ENCODE data around the gene NDUFS5.
"Not testable (repeated sequence)": the region's sequence is repeated elsewhere in the genome, so short reads cannot be mapped to it uniquely, and the experiment has no call there.

Gene NDUFS5

DNA sequence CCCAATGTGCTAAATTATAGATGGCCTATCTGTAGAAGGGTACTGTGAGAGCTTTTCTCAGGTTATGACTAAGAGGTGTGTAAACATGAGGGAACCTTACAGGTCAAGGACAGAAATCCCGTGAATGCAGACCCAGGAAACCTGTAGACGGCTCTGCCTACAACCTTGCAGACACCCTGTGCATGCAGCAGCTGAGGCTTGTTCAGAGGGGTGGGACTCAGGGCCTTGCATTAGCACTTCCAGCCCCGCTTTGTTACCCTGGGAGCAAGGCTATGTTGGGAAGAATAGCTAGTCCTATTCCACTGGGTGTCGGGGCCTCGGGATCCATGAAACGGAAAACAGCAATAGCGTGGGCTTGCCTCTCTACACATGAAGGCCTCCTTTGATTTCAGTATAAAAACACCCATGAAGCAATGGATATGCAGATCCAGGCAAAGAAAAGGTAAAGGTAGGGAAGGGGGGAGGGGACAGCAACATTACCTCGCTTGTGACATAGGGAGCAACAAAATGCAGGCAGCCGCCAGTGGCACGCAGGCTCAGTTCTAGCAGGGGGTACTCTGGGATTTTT lies 9.5 kb upstream of the NDUFS5 start:
- DNase-seq = no peak

DNA sequence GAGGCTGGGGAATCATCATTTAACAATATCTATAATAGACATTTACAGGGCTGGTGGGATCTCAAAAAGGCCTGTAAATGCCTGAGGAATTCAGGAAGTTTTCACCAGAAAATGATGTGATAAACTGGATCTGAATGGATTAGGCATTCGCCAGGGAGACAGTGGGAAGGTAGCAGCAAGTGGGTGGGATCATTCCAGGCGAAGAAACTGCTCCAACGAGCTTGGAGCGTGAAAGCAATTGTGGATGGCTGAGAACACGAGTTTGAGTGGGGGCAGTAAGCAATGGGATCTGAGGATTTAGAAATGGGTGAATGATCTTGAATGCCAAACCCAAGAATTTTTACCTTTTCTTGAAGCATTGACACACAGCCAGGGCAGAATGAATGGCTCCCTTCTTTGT lies 8.9 kb upstream of the NDUFS5 start:
- DNase-seq = no peak

DNA sequence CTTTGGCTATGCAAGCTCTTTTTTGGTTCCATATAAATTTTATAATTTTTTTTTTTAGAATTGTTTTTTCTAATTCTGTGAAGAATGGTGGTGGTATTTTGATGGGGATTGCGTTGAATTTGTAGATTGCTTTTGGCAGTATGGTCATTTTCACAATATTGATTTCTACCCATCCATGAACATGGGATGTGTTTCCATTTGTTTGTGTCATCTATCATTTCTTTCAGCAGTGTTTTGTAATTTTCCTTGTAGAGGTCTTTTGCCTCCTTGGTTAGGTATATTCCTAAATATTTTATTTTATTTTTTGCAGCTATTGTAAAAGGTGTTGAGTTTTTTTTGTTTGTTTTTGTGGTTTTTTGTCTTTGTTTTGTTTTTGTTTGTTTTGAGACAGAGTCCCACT lies 5.7 kb upstream of the NDUFS5 start:
- not testable (repeated sequence) for DNase-seq

DNA sequence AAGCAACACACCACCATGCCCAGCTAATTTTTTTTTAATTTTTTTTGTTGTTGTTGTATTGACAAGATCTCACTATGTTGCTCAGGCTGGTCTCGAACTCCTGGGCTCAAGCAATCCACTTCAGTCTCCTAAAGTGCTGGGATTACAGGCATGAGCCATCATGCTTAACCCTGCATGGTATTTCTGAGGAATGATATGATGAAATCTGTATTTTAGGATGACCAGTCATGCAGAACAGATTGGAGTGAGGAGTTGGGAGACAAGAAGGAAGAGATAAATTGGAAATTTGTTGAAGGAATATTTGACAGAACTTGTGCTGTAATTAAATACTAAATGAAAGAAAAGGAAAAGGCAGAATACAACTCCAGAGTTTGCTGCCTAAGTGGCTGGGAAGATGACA lies 4.7 kb upstream of the NDUFS5 start:
- no peak for DNase-seq

DNA sequence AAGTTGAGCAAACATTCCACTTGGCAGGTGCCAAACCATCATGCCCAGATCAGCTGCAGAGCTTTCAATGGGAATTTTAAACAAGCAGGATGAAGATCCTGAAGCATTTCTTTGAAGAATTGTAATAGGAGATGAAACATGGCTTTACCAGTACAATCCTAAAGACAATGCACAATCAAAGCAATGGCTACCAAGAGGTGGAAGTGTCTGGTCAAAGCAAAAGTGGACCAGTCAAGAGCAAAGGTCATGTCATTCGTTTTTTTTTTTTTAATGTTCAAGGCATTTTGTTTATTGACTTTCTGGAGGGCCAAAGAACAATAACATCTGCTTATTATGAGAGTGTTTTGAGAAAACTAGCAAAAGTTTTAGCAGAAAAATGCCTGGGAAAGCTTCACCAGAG lies 3.0 kb upstream of the NDUFS5 start:
- DNase-seq = no peak

DNA sequence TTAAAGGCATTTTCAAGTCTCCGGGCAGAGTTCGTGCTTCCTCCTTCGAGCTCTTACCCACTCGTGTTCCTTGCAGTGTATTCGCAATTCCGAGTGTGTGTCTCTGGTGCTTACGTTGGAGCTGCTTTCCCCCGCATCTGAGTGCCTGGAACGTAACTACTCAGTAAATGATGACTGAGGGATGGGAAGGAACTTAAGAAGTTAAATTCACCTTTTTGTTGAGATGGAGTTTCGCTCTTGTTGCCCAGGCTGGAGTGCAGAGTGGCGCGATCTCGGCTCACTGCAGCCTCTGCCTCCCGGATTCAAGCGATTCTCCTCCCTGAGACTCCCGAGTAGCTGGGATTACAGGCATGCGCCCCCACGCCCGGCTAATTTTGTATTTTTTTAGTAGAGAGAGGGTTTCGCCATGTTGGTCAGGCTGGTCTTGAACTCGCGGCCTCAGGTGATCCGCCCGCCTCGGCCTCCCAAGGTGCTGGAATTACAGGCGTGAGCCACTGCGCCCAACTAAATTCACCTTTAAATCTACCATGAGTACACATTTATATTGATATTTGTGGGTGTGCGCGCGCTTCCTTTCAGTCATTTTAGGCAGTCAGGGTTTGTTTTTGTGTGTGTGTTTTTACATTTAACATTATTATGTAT lies 837 bp downstream of the NDUFS5 start:
- no peak for DNase-seq

DNA sequence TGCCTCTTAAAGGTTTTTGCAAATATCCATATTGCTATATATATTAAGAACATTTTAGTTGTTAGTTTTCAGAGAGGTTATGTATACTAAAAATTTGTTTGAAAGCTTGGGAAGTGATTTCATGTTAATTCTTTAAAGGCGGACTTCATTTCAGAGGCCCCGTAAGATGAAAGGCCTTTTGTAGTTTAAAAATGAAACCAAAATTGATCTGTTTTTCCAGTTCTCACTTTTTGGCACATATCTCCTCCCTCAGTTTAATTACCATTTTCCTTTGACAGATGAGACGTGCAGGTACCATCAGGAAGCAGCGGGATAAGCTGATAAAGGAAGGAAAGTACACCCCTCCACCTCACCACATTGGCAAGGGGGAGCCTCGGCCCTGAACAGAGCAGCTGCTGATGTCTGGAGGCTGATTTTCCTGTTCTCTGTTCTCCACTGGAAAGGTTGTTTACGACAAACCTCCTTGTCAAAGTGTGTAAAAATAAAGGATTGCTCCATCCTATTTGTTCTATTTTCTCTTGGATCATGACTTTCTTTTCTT lies 8.0 kb downstream of the NDUFS5 start:
- DNase-seq = peak in 1 of 5 donors; percentile 29

DNA sequence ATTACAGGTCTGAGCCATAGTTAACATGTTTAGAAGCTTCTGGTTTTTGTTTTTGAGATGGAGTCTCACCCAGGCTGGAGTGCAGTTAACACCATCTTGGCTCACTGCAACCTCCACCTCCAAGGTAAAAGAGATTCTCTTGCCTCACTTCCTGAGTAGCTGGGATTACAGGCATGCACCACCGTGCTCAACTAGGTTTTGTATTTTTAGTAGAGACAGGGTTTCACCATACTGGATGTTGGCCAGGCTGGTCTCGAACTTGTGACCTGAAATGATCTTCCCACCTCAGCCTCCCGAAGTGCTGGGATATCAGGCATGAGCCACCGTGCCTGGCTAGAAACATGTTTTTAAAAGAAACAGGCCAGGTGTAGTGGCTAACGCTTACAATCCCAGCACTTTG lies 10.5 kb downstream of the NDUFS5 start:
- no peak for DNase-seq

DNA sequence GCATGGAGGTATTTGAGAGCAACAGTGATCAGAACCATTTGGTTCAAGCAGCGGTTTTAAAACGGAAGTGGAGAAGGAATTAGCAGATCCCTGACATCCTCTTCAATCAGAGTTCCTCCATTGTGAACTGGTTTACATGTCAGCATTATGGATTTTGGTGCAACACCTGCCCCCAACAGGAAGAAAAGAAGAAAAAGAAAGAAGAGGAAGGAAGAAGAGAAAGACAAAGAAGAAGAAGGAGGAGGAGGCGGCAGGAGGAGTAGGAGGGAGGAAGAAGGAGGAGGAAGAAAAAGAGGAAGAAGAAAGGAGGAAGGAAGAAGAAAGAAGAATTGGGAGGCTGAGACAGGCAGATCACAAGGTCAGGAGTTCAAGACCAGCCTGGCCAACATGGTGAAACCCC lies 17.4 kb downstream of the NDUFS5 start:
- no peak for DNase-seq

DNA sequence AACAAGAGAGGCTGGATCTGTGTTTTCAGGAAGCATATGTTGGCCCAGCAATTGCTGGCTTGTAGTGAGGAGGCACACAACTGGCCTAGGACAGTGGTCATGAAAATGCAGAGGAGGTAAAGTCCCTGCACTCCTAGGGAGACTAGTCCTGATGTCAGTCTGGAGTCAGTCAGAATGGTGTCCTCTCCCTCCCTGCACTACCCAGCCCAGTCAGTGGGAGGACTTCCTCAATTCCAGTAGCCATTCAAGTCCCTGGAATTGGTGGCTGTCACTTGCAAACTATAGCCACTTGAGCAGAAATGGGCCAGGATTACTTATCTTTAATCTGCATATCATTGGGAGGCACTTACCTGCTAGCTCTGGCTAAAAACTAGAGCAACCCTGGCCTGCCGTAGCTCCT lies 18.6 kb downstream of the NDUFS5 start:
- DNase-seq = no peak

DNA sequence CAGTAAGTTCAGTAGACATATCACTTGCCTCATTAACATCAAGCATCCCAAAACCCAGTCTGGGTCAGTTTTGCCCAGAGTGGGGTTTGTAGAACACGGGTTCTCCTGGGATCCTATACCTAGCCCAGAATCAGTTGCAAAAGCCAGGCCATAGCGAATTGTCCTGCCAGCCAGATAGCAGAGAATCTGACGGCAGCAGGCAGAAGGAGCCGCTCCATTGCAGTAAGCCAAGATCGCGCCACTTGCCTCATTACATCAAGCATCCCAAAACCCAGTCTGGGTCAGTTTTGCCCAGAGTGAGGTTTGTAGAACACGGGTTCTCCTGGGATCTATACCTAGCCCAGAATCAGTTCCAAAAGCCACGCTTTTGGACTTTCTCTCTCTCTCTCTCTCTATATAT lies 19.1 kb downstream of the NDUFS5 start:
- no peak for DNase-seq

DNA sequence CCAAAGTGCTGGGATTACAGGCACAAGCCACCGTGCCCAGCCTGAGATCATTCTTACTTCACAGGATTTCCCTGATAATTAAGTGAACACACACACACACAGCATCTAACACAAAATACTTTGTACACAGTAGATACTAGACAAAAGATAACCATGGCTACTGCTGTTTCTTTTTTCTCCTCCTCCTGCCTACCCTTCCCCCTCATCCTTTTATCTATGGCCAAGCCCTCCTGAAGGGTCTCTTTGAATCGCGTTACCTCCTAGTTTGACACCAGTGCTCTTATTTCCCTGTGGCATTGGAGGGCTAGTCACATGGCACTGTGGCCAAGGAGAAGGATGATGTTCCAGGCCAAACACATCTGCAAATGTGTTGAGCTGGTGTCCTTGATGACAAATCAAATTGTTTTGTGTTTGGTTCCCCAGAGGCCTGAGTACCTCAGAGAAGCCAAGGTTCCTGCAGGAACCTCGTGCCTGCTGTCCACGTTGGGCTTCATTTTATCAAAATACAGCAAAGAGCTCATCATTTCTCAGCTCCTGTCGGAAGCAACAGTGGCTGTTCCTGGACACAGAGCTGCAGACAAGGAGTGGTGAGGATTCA lies 20.6 kb downstream of the NDUFS5 start:
- no peak for DNase-seq

DNA sequence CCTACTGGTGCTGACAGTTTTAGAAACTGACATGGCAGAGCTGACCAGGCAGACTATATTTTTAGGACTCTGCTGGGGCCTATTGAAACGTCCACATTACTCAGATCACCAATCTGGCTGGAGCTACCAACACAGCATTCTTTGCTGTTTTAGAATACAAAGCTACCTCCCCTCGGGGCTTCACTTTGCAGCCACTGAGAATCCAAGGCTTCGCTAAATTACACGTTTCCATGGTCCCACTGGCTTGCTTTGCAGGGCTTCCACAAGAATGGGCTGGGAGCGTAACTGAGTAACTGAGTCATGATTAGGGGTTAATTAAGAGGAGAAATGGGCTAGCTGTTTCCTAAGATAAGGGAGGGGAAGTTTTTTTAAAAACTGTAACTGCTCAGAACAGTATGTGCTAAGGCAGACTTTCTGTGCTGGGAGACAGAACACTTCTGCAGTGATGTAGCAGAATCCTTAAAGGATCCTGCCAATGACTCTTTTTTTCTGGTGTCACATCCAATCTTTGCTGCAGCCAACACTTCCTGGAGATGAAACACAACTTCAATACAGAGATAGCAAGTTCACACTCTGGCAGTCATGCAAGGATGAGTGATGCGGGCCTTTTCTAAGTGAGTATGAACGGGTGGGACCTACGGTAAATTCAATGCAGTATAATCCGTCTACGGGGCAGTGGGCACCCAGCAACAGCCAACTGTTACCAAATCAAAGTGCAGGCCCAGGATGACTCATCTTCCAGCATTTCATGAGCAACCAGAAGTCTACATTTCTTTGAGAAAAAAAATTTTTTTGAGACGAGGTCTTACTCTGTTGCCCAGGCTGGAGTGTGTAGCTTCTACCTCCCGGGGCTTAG lies 21.5 kb downstream of the NDUFS5 start:
- DNase-seq = peak in 1 of 5 donors; percentile 14

DNA sequence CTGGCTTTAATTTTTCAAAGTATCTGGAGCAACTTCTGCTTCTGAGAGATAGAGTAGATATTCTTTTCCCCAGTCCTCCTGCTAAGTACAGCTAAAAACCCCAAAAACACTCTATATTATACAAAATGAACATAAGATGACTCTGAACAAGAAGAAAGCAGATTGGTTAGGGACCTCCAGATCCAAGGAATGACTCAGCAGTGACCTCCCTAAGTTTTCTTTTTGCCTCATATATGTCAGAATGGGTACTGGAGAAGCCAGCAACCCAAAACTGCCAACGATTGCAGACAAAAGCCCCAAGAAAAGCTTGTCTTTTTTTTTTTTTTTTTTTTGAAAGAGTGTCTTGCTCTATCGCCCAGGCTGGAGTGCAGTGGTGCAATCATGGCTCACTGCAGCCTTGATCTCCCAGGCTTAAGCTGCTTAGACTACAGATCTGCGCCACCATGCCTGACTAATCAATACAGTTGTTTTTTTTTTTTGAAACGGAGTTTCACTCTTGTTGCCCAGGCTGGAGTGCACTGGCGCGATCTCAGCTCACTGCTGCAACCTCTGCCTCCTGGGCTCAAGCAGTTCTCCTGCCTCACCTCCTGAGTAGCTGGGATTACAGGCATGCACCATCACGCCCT lies 22.7 kb downstream of the NDUFS5 start:
- no peak for DNase-seq

DNA sequence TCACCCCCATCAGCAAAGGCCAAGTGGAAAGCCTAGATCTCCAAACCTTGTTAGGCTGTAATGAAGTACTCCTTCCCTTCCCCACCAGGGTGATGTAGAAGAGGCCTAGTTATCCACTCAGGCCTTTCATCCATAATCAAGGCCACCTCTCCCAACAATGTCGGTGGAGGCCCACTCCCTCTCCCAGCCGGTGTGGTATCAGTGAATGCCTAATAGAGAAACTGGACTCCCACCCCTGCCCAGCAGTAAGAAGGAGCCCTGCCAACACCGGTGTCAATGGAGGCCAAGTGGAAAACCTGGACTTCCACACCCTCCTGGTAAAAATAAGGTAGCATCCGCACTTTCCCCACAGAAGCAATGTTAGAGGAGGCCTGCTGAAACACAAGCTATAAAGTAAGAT lies 23.9 kb downstream of the NDUFS5 start:
- DNase-seq = no peak

DNA sequence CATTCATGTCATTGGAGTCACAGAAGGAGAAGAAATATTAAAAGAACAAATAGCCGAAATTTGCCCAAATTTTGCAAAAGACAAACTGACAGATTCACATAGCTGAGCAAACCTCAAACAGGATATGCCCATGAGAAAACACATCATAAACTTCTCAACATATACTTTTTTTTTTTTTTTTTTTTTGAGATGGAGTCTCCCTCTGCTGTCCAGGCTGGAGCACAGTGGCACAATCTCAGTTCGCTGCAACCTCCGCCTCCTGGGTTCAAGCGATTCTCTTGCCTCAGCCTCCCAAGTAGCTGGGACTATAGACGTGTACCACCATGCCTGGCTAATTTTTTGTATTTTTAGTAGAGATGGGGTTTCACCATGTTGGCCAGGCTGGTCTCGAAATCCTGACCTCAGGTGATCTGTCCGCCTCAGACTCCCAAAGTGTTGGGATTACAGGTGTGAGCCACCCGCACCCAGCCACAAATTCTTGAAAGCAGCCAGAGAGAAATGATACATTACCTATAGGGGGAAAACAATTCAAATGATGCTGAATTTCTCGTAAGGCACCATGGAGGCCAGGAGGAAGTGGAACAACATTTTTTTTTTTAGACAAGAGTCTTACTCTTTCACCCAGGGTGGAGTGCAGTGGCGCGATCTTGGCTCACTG lies 25.2 kb downstream of the NDUFS5 start:
- not testable (repeated sequence) for DNase-seq

DNA sequence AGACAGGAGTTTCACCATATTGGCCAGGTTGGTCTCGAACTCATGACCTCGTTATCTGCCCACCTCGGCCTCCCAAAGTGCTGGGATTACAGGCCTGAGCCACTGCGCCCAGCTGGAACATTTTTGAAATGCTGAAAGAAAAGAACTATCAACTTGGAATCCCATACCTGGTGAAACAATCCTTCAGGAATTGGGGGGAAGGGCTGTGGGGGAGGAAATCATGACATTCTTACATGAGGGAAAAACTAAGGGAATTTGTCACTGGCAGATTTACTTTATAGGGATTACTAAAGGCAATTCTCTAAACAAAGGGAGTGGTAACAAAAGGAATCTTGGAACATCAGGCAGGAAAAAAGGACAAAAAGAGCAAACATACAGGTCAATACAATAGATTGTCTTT lies 25.8 kb downstream of the NDUFS5 start:
- DNase-seq = no peak

DNA sequence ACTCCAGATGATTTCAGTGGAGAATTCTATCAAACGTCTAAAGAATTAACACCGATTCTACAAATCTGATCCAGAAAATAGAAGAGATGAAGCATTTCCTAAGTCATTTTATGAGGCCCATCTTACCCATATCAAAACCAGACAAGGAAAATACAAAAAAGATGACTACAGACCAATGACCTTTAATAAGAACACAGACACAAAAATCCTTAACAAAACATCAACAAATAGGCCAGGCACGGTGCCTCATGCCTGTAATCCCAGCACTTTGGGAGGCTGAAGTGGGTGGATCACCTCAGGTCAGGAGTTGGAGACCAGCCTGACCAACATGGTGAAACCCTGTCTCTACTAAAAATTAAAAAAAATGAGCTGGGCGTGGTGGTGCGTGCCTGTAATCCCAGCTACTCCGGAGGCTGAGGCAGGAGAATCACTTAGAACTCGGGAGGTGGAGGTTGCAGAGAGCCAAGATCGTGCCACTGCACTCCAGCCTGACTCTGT lies 29.1 kb downstream of the NDUFS5 start:
- not testable (repeated sequence) for DNase-seq

DNA sequence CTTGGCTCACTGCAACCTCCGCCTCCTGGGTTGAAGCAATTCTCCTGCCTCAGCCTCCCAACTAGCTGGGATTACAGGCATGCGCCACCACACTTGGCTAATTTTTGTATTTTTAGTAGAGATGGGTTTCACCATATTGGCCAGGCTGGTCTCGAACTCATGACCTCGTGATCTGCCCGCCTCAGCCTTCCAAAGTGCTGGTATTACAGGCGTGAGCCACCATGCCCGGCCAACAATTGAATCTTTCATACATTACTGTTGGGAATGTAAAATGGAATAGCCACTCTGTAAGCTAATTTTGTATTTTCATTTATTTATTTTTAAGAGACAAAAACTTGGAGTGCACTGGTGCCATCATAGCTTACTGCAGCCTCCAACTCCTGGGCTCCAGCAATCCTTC lies 35.4 kb downstream of the NDUFS5 start:
- not testable (repeated sequence) for DNase-seq

DNA sequence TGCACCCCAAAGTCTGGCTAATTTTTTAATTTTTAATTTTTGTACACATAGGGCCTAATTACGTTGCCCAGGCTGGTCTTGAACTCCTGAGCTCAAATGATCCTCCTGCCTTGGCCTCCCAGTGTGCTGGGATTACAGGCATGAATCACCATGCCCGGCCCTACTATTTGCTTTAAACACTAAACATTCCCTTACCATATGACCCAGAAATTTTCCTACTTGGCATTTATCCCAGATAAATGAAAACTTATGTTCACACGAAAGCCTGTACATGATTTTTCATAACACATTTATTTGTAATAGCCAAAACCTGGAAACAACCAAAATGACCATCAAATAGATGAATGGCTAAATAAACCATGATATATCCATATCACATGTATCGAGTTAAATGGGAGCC lies 35.8 kb downstream of the NDUFS5 start:
- no peak for DNase-seq

DNA sequence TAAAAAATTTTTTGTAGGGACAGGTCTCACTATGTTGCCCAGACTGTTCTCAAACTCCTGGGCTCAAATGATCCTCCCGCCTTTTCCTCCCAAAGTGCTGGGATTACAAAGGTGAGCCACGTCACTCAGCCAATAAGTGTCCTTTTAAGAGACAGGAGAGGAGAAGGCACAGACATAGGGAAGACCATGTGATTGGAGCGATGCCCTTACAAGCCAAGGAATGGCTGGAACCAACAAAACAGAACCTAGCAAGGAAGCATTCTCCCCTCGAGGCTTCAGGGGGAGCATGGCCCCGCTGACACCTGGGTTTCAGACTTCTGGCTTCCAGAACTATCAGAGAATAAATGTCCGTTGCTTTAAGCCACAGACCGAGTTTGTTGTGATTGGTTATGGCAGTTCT lies 37.0 kb downstream of the NDUFS5 start:
- no peak for DNase-seq

DNA sequence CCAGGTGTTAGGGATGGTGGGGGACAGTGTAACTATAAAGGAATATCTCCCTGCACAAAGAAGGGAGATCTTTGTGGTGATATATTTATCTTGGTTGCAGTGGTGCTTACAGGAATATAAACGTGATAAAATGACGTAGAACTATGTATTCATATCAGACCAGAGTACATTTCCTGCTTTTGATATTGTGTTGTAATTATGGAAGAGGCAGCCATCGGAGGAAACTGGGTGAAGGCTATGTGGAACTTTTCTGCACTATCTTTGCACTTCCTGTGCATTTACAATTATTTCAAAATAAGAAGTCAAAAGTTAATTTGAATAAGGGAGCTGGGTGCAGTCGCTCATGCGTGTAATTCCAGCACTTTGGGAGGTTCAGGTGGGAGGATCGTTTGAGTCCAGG lies 37.6 kb downstream of the NDUFS5 start:
- no peak for DNase-seq
